ENCODE data around the gene RAB3IP. TPM values are rescaled to one million over a fixed set of nuclear protein-coding genes. Genes with fewer than 3 reads are reported as not detected.

RAB3IP gene
- total and polyA plus RNA-seq, 7 donors, result 3.6 to 40.0 (median 11.4) TPM

GRCh38 chr12:69698769-69699540 is 39.7 kb upstream of the RAB3IP start, which contains the start of gene BEST3:
BEST3 (minus strand) TSS chr12:69699303; CDS start chr12:69697798, 1,505 bp downstream.
- Histone ChIP-seq H3K9me3 (no peaks in the 10 kb centered on the region), H3K4me1 (no peaks in the 10 kb centered on the region), H3K36me3 (no peaks in the 10 kb centered on the region), H3K27ac (no peak within 1 kb of the TSS), H3K27me3 (no peaks in the 10 kb centered on the region), H3K4me3 (no peak within 1 kb of the TSS)
- TF ChIP-seq POLR2A (IDR thresholded peaks at IDR 0.05) (no peak), EP300 (IDR thresholded peaks at IDR 0.05) (no peak), POLR2AphosphoS5 (IDR thresholded peaks at IDR 0.05) (no peak)
- TF ChIP-seq, protein P1, sequence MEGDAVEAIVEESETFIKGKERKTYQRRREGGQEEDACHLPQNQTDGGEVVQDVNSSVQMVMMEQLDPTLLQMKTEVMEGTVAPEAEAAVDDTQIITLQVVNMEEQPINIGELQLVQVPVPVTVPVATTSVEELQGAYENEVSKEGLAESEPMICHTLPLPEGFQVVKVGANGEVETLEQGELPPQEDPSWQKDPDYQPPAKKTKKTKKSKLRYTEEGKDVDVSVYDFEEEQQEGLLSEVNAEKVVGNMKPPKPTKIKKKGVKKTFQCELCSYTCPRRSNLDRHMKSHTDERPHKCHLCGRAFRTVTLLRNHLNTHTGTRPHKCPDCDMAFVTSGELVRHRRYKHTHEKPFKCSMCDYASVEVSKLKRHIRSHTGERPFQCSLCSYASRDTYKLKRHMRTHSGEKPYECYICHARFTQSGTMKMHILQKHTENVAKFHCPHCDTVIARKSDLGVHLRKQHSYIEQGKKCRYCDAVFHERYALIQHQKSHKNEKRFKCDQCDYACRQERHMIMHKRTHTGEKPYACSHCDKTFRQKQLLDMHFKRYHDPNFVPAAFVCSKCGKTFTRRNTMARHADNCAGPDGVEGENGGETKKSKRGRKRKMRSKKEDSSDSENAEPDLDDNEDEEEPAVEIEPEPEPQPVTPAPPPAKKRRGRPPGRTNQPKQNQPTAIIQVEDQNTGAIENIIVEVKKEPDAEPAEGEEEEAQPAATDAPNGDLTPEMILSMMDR (IDR thresholded peaks at IDR 0.05), result no peak
- no peak for DNase-seq
- WGBS, 2 donors, result 75 to 83% methylated on average over 12 of the region's 12 CpGs
- intact Hi-C loops (cut with DNase I), result no loop called here

- no peak for DNase-seq
- Histone ChIP-seq H3K9me3 (no peaks in the 10 kb centered on the region), H3K4me1 (no peaks in the 10 kb centered on the region), H3K4me3 (no peak overlapping the region), H3K27ac (no peak overlapping the region), H3K36me3 (no peaks in the 10 kb centered on the region), H3K27me3 (no peaks in the 10 kb centered on the region)
- TF ChIP-seq EP300 (IDR thresholded peaks at IDR 0.05) (no peak), POLR2A (IDR thresholded peaks at IDR 0.05) (no peak), POLR2AphosphoS5 (IDR thresholded peaks at IDR 0.05) (no peak)
- TF ChIP-seq, protein P1 (IDR thresholded peaks at IDR 0.05), result no peak
- intact Hi-C loops (cut with DNase I), result no loop called here
- WGBS, 2 donors, result 92% methylated on average over 3 of the region's 3 CpGs
Measured at GRCh38 chr12:69701826-69702225, 36.8 kb upstream of the RAB3IP start.

DNA sequence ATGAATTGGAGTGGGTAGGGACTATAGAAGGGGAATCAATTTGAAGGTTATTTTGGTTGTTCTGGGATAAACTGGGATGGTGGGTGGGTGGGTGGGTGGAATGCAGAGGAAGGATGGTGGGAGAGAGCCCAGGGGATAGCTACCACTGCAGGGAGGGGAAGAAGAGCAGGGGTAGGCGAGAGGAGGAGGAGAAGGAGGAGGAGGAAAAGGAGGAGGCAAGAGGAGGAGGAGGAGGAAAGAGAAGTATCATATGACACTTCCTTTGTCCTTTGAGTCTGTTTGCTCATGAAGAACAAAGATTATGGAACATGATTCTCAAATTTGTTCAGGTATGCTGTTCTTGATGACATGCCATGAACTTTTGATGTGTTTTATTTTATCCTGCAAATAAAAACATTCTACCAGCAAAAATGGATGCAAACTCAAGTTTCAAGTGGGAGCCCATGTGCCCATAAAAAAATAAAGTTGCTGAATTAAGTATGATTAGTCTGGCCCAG is 35.5 kb upstream of the RAB3IP start:
- intact Hi-C loops (cut with DNase I), result no loop called here
- Histone ChIP-seq H3K9me3 (no peaks in the 10 kb centered on the region), H3K36me3 (no peaks in the 10 kb centered on the region), H3K27ac (no peak overlapping the region), H3K27me3 (no peaks in the 10 kb centered on the region), H3K4me1 (no peaks in the 10 kb centered on the region), H3K4me3 (no peak overlapping the region)
- TF ChIP-seq EP300 (IDR thresholded peaks at IDR 0.05), result no peak
- TF ChIP-seq POLR2A (IDR thresholded peaks at IDR 0.05), result no peak
- no peak for DNase-seq
- WGBS, 2 donors, result 72 to 95% methylated on average over 1 of the region's 1 CpG

- no peaks in the 10 kb centered on the region for H3K4me1 ChIP-seq
- no peak for DNase-seq
- WGBS, 2 donors, result 0% methylated on average over 1 of the region's 1 CpG
- intact Hi-C loops (cut with DNase I), result no loop called here
- no peaks in the 10 kb centered on the region for H3K9me3 ChIP-seq
- no peaks in the 10 kb centered on the region for H3K27me3 ChIP-seq
- TF ChIP-seq EP300 (IDR thresholded peaks at IDR 0.05), result no peak
- TF ChIP-seq POLR2A (IDR thresholded peaks at IDR 0.05), result no peak
- TF ChIP-seq POLR2AphosphoS5 (IDR thresholded peaks at IDR 0.05), result no peak
- TF ChIP-seq, protein P1 (IDR thresholded peaks at IDR 0.05), result no peak
- no peak overlapping the region for H3K4me3 ChIP-seq
- H3K36me3 ChIP-seq, result no peaks in the 10 kb centered on the region
- no peak overlapping the region for H3K27ac ChIP-seq
Measured at GRCh38 chr12:69704357-69704756, 34.3 kb upstream of the RAB3IP start.

- intact Hi-C loops (cut with DNase I), result no loop called here
- Histone ChIP-seq H3K4me3 (no peak overlapping the region), H3K27me3 (no peaks in the 10 kb centered on the region), H3K36me3 (no peaks in the 10 kb centered on the region), H3K4me1 (no peaks in the 10 kb centered on the region), H3K9me3 (no peaks in the 10 kb centered on the region), H3K27ac (no peak overlapping the region)
- TF ChIP-seq POLR2A (IDR thresholded peaks at IDR 0.05), result no peak
- TF ChIP-seq POLR2AphosphoS5 (IDR thresholded peaks at IDR 0.05), result no peak
- TF ChIP-seq EP300 (IDR thresholded peaks at IDR 0.05), result no peak
- TF ChIP-seq, protein P1 (IDR thresholded peaks at IDR 0.05), result no peak
- 91 to 94% methylated on average over 3 of the region's 3 CpGs for WGBS, 2 donors
- DNase-seq, result no peak
Measured at GRCh38 chr12:69708649-69709048, 30.0 kb upstream of the RAB3IP start.
